Measurements from ENCODE around the gene DOCK3. TPM values are rescaled to one million over a fixed set of nuclear protein-coding genes. Genes with fewer than 3 reads are reported as not detected.

DOCK3 gene
- total and polyA plus RNA-seq, 2 of the 4 experiments (the other 2 are of a cell fraction), result under 0.01 to 0.12 TPM

DNA sequence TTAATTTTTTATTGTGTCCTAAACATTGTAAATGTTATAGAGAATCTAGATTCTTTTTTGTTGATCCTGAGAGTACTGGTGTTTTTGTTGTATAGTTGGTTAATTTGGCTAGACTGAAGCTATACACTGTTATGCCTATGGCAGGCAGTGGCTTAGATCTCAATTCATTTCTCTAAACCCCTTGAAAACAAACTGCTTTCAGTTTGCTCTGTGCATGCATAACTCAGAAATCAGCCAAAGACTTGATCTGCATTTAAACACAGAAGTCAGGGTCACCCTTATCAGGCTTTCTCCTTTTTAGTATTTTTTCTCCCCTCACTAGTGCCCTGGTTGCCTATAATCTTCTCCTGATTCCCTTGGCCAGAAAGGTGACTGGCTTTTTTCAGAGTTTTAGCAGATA, 360.9 kb downstream of the DOCK3 start:
- Histone ChIP-seq H3K4me3 (ENCODE audit: insufficient read depth, low read depth, low read length) (no peak overlapping the region), H3K4me2 (ENCODE audit: low read depth, low read length) (no peak overlapping the region), H3K9me3 (ENCODE audit: control insufficient read depth, insufficient read depth, low read length) (no peaks in the 10 kb centered on the region), H3K56ac (ENCODE audit: extremely low read depth, insufficient read depth, low read length) (no peak overlapping the region), H3K14ac (replicated peaks; ENCODE audit: low read depth, low read length) (no peak overlapping the region), H4K5ac (ENCODE audit: low read depth, low read length) (no peak overlapping the region), H4K20me1 (ENCODE audit: insufficient read depth, low read length) (no peaks in the 10 kb centered on the region), H2AFZ (replicated peaks; ENCODE audit: low read length, poor library complexity) (no peak overlapping the region), H3K36me3 (ENCODE audit: control insufficient read depth, insufficient read depth, low read length) (no peaks in the 10 kb centered on the region), H3K23ac (ENCODE audit: low read depth, low read length) (no peak overlapping the region), H2BK20ac (ENCODE audit: low read depth, low read length) (no peak overlapping the region), H4K91ac (ENCODE audit: insufficient read depth, low read depth, low read length) (no peak overlapping the region), H2BK5ac (ENCODE audit: low read depth, low read length, poor library complexity, severe bottlenecking) (no peak overlapping the region), H2BK120ac (ENCODE audit: low read depth, low read length) (no peak overlapping the region), H2AK5ac (ENCODE audit: low read depth, low read length) (no peak overlapping the region), H3K4me1 (ENCODE audit: control insufficient read depth, insufficient read depth, low read length) (no peaks in the 10 kb centered on the region), H3K79me1 (ENCODE audit: low read depth in 1 of 2, low read length in 2 of 2) (no peaks in the 10 kb centered on the region), H4K8ac (ENCODE audit: low read depth in 2 of 2, low read length in 2 of 2) (no peak overlapping the region), H3K18ac (ENCODE audit: low read depth, low read length) (no peak overlapping the region), H2AK9ac (replicated peaks; ENCODE audit: low read depth, low read length, poor library complexity) (no peak overlapping the region), H3K9ac (ENCODE audit: low read depth, low read length) (no peak overlapping the region), H2BK15ac (ENCODE audit: low read depth, low read length) (no peak overlapping the region), H3K27ac (ENCODE audit: insufficient read depth, low read length) (no peak overlapping the region), H3K4ac (ENCODE audit: low read depth, low read length) (no peak overlapping the region), H3K9me1 (ENCODE audit: insufficient read depth, low read length) (no peaks in the 10 kb centered on the region), H3K27me3 (ENCODE audit: control insufficient read depth, insufficient read depth, low read length) (no peaks in the 10 kb centered on the region)
- in situ Hi-C loops (cut with MboI; ENCODE audit: low sequenced_read_pairs), result no loop called here
- ChIA-PET POLR2A (ENCODE audit: unreplicated experiment) (no interaction called here), CTCF (no interaction called here)
- DNase-seq (no peak), ATAC-seq (ENCODE audit: low read depth) (no peak)
- BruUV-seq (replicated peaks), result no TSS peak
- dilution Hi-C loops (cut with HindIII; ENCODE audit: low sequenced_read_pairs, unreplicated experiment), result no loop called here
- no peak for TF ChIP-seq BHLHE40 (IDR thresholded peaks at IDR 0.05; ENCODE audit: low read depth, low read length)
- no peak for TF ChIP-seq RFX5 (IDR thresholded peaks at IDR 0.05; ENCODE audit: low read depth, low read length)
- no peak for TF ChIP-seq MAFK (IDR thresholded peaks at IDR 0.05; ENCODE audit: low read depth, low read length)
- TF ChIP-seq RAD21 (IDR thresholded peaks at IDR 0.05; ENCODE audit: low read length), result no peak
- no peak for TF ChIP-seq RCOR1 (IDR thresholded peaks at IDR 0.05; ENCODE audit: insufficient replicate concordance, low read length)
- TF ChIP-seq, protein P1, sequence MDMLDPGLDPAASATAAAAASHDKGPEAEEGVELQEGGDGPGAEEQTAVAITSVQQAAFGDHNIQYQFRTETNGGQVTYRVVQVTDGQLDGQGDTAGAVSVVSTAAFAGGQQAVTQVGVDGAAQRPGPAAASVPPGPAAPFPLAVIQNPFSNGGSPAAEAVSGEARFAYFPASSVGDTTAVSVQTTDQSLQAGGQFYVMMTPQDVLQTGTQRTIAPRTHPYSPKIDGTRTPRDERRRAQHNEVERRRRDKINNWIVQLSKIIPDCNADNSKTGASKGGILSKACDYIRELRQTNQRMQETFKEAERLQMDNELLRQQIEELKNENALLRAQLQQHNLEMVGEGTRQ (IDR thresholded peaks at IDR 0.05; ENCODE audit: low read depth, low read length), result no peak
- TF ChIP-seq CHD1 (IDR thresholded peaks at IDR 0.05; ENCODE audit: low read depth, low read length), result no peak
- TF ChIP-seq NFE2L2 (IDR thresholded peaks at IDR 0.05; ENCODE audit: low read depth, low read length), result no peak
- TF ChIP-seq MXI1 (IDR thresholded peaks at IDR 0.05; ENCODE audit: borderline replicate concordance, low read depth, low read length), result no peak
- TF ChIP-seq FOS (IDR thresholded peaks at IDR 0.05; ENCODE audit: low read depth, low read length), result no peak
- TF ChIP-seq SMC3 (IDR thresholded peaks at IDR 0.05; ENCODE audit: low read depth, low read length), result no peak
- no peak for TF ChIP-seq ELK1 (IDR thresholded peaks at IDR 0.05; ENCODE audit: borderline replicate concordance, low read depth, low read length)
- TF ChIP-seq POLR2A (IDR thresholded peaks at IDR 0.05; ENCODE audit: low read depth, low read length), result no peak
- no peak for TF ChIP-seq MAZ (IDR thresholded peaks at IDR 0.05; ENCODE audit: borderline replicate concordance, low read depth, low read length)
- TF ChIP-seq, protein P2, sequence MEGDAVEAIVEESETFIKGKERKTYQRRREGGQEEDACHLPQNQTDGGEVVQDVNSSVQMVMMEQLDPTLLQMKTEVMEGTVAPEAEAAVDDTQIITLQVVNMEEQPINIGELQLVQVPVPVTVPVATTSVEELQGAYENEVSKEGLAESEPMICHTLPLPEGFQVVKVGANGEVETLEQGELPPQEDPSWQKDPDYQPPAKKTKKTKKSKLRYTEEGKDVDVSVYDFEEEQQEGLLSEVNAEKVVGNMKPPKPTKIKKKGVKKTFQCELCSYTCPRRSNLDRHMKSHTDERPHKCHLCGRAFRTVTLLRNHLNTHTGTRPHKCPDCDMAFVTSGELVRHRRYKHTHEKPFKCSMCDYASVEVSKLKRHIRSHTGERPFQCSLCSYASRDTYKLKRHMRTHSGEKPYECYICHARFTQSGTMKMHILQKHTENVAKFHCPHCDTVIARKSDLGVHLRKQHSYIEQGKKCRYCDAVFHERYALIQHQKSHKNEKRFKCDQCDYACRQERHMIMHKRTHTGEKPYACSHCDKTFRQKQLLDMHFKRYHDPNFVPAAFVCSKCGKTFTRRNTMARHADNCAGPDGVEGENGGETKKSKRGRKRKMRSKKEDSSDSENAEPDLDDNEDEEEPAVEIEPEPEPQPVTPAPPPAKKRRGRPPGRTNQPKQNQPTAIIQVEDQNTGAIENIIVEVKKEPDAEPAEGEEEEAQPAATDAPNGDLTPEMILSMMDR (conservative IDR thresholded peaks at IDR 0.05; ENCODE audit: low read depth, low read length), result no peak
- no peak for TF ChIP-seq CEBPB (IDR thresholded peaks at IDR 0.05; ENCODE audit: low read depth, low read length)
- intact Hi-C loops (cut with micrococcal nuclease), result no loop called here

Data from IMR-90 (cell line).